Measurements from ENCODE around the gene ARFGEF2.

- TF ChIP-seq CTCF (IDR thresholded peaks at IDR 0.05) (no peak), PRRX2 (CRISPR knock-in tag; IDR thresholded peaks at IDR 0.05) (no peak), ZNF425 (CRISPR knock-in tag; conservative IDR thresholded peaks at IDR 0.05) (no peak), NFYB (CRISPR knock-in tag; conservative IDR thresholded peaks at IDR 0.05; ENCODE audit: low read depth) (no peak), USF2 (CRISPR knock-in tag; IDR thresholded peaks at IDR 0.05) (no peak)
These were observed 44.2 kb upstream of the ARFGEF2 start for GRCh38 chr20:48877304-48877703.

Measured in WTC11 (cell line).